Lung (tissue), 12 donors: Measurements from ENCODE around the gene CTSS. TPM values are rescaled to one million over a fixed set of nuclear protein-coding genes. Genes with fewer than 3 reads are reported as not detected.

Experiments
- ATAC-seq: fragments of 200-7000 bp; cut with Tn5 transposase; one replicate; pipeline ENCODE4 v1.9.1; 2020; ENCODE audit warnings: moderate number of reproducible peaks; ENCODE audit not compliant: insufficient read depth, low FRiP score
- DNase-seq, 3 donors: peaks; one replicate each; pipeline ENCODE4 v3.0.0-alpha.2; 2013 to 2017
- H3K27ac ChIP-seq, 2 donors: one replicate each; pipeline ENCODE4 v1.5.1; 2013; ENCODE audit warnings: mild to moderate bottlenecking in 2 of 2, moderate library complexity in 2 of 2, control low read depth in 1 of 2, inconsistent platforms in 1 of 2, low read depth in 1 of 2, low read length in 1 of 2
- H3K27me3 ChIP-seq, 3 donors: one replicate each; pipeline ENCODE4 v1.5.1; 2013; ENCODE audit warnings: low read length in 2 of 3; ENCODE audit not compliant: control insufficient read depth in 3 of 3, insufficient read depth in 3 of 3
- H3K36me3 ChIP-seq, 4 donors: one replicate each; pipeline ENCODE4 v1.5.1; 2013; ENCODE audit warnings: low read length in 4 of 4, mild to moderate bottlenecking in 1 of 4, moderate library complexity in 1 of 4; ENCODE audit not compliant: control insufficient read depth in 4 of 4, insufficient read depth in 4 of 4
- H3K4me1 ChIP-seq, 5 donors: one replicate each; pipeline ENCODE4 v1.5.1; 2013; ENCODE audit warnings: low read length in 5 of 5, mild to moderate bottlenecking in 2 of 5, moderate library complexity in 1 of 5; ENCODE audit not compliant: control insufficient read depth in 5 of 5, insufficient read depth in 5 of 5
- H3K4me3 ChIP-seq: one replicate; pipeline ENCODE4 v1.5.1; 2013; ENCODE audit warnings: mild to moderate bottlenecking, control low read depth, moderate library complexity
- H3K9ac ChIP-seq, 2 donors: one replicate each; pipeline ENCODE4 v1.5.1; 2013; ENCODE audit warnings: low read length in 2 of 2, control low read depth in 1 of 2; ENCODE audit not compliant: insufficient read depth in 1 of 2
- H3K9me3 ChIP-seq, 4 donors: one replicate each; pipeline ENCODE4 v1.5.1; 2013; ENCODE audit warnings: low read length in 3 of 4, mild to moderate bottlenecking in 1 of 4, moderate library complexity in 1 of 4; ENCODE audit not compliant: control insufficient read depth in 4 of 4, insufficient read depth in 3 of 4
- WGBS, 2 donors: extraction: QIAGEN DNeasy Blood & Tissue Kit; methylation state at CpG; one replicate each; pipeline ENCODE4 v1.1.7; 2013; 5-methylcytosine and 5-hydroxymethylcytosine counted together
- polyA plus RNA-seq, 2 donors: library from polyadenylated mRNA; stranded (reverse); fragments of 200-250 nt; gene quantifications; one replicate each; pipeline ENCODE4 v1.2.1, GENCODE V29; 2013
- total RNA-seq, 2 donors: library from RNA; depleted of rRNA in 1 of 2; stranded (reverse); fragments of >200 nt in 1 of 2; gene quantifications; one replicate each; pipeline ENCODE4 v1.2.1, GENCODE V29; 2014 to 2021
- TF ChIP-seq, protein P1 (sequence below): IDR thresholded peaks from 2 replicates; pipeline ENCODE4 v1.5.1; 2012; ENCODE audit warnings: mild to moderate bottlenecking; ENCODE audit errors: control extremely low read depth, extremely low read depth
- donor health status: control.
- donor health status: control.
- donor health status: Bipolar disorder and iron deficiency.
- donor health status: healthy.
- donor health status: DM: yes; HTN: yes; CAD: no.

Gene CTSS
- total and polyA plus RNA-seq, 4 donors: 79.2 to 516 (median 269) TPM

DNA sequence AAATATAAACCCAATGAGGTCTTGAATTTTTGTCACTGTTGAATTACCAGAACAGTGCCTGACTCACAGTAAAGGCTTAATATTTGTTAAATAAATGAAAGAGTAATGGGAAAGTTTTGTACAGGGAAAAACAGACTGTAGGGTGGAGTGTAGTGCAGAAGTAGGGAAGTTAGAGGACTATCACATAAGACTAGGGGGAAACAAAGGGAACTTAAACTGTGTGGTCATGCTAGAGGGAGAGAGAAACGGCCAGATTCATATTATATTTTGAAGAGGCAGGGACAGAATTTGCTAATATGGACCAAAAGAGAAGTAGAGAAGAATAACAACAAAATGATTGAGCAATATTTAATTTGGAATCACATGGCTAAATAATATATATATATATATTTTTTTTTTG is 27.6 kb upstream of the CTSS start:
- Histone ChIP-seq H3K27me3 (no peaks in the 10 kb centered on the region), H3K4me3 (no peak overlapping the region), H3K4me1 (no peaks in the 10 kb centered on the region), H3K9ac (no peak overlapping the region), H3K27ac (no peak overlapping the region), H3K36me3 (peaks cover 5 to 14% (median 13%) of the 10 kb centered on the region in 4 donors), H3K9me3 (peaks cover 0 to 3% (median 0%) of the 10 kb centered on the region in 4 donors)
- TF ChIP-seq, protein P1, sequence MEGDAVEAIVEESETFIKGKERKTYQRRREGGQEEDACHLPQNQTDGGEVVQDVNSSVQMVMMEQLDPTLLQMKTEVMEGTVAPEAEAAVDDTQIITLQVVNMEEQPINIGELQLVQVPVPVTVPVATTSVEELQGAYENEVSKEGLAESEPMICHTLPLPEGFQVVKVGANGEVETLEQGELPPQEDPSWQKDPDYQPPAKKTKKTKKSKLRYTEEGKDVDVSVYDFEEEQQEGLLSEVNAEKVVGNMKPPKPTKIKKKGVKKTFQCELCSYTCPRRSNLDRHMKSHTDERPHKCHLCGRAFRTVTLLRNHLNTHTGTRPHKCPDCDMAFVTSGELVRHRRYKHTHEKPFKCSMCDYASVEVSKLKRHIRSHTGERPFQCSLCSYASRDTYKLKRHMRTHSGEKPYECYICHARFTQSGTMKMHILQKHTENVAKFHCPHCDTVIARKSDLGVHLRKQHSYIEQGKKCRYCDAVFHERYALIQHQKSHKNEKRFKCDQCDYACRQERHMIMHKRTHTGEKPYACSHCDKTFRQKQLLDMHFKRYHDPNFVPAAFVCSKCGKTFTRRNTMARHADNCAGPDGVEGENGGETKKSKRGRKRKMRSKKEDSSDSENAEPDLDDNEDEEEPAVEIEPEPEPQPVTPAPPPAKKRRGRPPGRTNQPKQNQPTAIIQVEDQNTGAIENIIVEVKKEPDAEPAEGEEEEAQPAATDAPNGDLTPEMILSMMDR: no peak
- WGBS, 2 donors: 30 to 47% methylated on average over 1 of the region's 1 CpG
- DNase-seq: no peak
- ATAC-seq: no peak

DNA sequence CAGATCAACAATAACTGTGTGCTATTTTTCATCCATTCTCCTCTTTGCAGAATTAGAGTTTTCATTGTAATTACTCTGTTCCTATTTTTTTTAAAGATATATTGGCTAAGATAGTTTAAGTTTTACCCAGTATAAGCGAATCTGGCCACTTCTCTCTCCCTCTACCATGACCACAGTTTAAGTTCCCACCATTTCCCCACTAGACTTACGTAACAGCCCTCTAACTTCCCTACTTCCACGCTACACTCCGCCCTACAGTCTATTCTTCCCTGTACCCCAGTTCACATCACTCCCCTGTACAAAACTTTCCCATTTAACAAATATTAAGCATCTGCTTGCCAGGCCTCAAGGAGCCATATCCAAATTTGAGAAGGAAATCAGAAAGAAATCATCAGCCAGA is 26.0 kb upstream of the CTSS start:
- H3K36me3 ChIP-seq: peaks cover 0 to 7% (median 5%) of the 10 kb centered on the region in 4 donors
- TF ChIP-seq, protein P1: no peak
- H3K4me3 ChIP-seq: no peak overlapping the region
- no peaks in the 10 kb centered on the region for H3K4me1 ChIP-seq
- no peaks in the 10 kb centered on the region for H3K27me3 ChIP-seq
- no peaks in the 10 kb centered on the region for H3K9me3 ChIP-seq
- no peak for ATAC-seq
- no peak overlapping the region for H3K9ac ChIP-seq
- 26 to 79% methylated on average over 4 of the region's 4 CpGs for WGBS, 2 donors
- H3K27ac ChIP-seq: no peak overlapping the region
- no peak for DNase-seq

DNA sequence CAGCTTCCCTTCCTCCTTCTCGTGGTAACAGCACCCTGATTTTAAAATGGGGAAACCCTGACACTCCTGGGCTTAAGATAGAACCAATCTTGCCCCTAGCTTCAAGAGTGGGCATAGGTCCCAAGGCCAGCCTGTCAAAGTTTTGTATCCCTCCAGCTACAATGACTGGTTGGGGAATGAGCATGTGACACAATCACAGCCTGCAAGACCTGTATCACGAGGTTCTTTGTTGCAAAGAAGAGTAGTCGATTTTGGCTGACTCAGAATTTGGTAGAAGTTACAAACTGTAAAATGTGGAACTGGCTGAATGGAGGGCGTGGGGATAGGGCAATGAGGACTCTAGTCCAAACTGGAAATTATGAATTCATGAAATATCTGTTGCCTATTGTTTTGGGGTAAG is 23.8 kb upstream of the CTSS start:
- Histone ChIP-seq H3K9ac (no peak overlapping the region), H3K9me3 (no peaks in the 10 kb centered on the region), H3K4me3 (no peak overlapping the region), H3K4me1 (no peaks in the 10 kb centered on the region), H3K27ac (no peak overlapping the region), H3K27me3 (no peaks in the 10 kb centered on the region), H3K36me3 (no peaks in the 10 kb centered on the region)
- WGBS, 2 donors: 26 to 60% methylated on average over 4 of the region's 4 CpGs
- TF ChIP-seq, protein P1: no peak
- ATAC-seq (no peak), DNase-seq (no peak)

DNA sequence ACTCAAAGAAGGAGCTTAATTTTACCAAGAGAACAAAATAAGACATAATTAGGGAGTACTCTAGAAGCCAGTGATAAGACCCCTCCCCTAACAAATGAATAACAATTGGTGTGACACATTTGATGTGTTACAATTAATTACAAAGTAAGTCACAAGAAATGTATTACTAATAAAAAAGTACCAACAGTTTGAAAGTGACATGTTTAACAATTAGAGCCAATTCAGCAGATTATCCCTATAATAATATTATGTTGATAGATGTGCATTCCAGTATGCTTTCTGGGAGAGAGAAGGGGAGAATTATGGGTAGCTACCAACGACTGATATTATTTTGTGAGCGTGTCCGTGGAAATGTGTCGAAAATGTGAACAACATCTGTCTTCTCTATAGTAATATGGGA is 23.4 kb upstream of the CTSS start:
- no peak for ATAC-seq
- no peaks in the 10 kb centered on the region for H3K4me1 ChIP-seq
- 84 to 92% methylated on average over 4 of the region's 4 CpGs for WGBS, 2 donors

More for the DNA sequence above, 23.4 kb upstream of the CTSS start:
- Histone ChIP-seq H3K27me3 (no peaks in the 10 kb centered on the region), H3K4me3 (no peak overlapping the region), H3K36me3 (no peaks in the 10 kb centered on the region), H3K9me3 (no peaks in the 10 kb centered on the region), H3K27ac (no peak overlapping the region), H3K9ac (no peak overlapping the region)
- TF ChIP-seq, protein P1: no peak
- DNase-seq: no peak
